Testis (tissue), 2 donors: ENCODE measurements around the gene PPP1R1A.
A peak's percentile ranks its signal among the peaks of the same experiment; 100 is the strongest.

Experiments
- POLR2A ChIP-seq: fragments of 450-650 bp; IDR thresholded peaks from one replicate; pipeline ENCODE4 v1.6.1; 2017; ENCODE audit warnings: antibody characterized with exemption, mild to moderate bottlenecking, moderate library complexity
- TF ChIP-seq, protein P1 (sequence below), 3 experiments: fragments of 450-650 bp in 2 of 3; fragments of 200-600 bp in 1 of 3; sonication (generic) in 1 of 3; IDR thresholded peaks; one replicate each; pipeline ENCODE4 v1.5.1; 2016 to 2019; ENCODE audit warnings: antibody characterized with exemption in 3 of 3, mild to moderate bottlenecking in 2 of 3, moderate library complexity in 1 of 3

DNA sequence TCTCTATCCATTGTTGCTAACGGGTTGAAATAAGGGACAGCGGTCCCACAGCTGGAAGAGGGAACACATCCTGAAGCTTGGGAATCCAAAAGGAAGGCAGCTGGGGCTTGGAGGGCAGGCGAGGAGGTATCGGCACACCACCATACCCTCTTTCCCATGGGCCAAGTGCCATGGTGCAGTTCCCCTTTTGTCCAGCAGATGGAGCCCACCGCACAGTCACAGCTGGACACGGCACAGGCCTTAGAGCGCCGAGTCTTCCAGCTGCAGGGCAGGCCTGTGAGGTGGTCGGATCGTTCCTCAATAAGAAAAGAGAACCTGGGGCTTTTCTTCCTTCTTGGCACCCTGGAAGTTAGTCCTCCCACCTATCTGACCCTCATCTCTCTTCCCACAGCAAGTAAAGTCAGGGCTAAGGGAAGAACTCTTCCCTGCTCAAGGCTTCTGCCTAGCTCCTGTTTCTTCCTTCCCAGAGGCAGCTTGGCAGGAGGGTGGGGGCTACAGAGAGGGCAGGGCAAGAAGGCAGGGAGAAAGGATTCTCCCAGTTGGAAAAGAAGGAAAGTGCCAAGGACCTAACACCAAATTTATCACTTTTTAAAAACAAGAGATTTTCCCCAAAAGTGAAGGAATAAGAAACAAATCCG, 8.6 kb downstream of the PPP1R1A start:
- TF ChIP-seq, protein P1, sequence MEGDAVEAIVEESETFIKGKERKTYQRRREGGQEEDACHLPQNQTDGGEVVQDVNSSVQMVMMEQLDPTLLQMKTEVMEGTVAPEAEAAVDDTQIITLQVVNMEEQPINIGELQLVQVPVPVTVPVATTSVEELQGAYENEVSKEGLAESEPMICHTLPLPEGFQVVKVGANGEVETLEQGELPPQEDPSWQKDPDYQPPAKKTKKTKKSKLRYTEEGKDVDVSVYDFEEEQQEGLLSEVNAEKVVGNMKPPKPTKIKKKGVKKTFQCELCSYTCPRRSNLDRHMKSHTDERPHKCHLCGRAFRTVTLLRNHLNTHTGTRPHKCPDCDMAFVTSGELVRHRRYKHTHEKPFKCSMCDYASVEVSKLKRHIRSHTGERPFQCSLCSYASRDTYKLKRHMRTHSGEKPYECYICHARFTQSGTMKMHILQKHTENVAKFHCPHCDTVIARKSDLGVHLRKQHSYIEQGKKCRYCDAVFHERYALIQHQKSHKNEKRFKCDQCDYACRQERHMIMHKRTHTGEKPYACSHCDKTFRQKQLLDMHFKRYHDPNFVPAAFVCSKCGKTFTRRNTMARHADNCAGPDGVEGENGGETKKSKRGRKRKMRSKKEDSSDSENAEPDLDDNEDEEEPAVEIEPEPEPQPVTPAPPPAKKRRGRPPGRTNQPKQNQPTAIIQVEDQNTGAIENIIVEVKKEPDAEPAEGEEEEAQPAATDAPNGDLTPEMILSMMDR (IDR thresholded peaks at IDR 0.05), result peak; percentile 95 to 100 (median 99)
- TF ChIP-seq POLR2A, result no peak
